Caco-2 (cell line): Measurements from ENCODE around the gene SMARCD2. TPM values are rescaled to one million over a fixed set of nuclear protein-coding genes. Genes with fewer than 3 reads are reported as not detected.
"Not testable (repeated sequence)": the region's sequence is repeated elsewhere in the genome, so short reads cannot be mapped to it uniquely, and the experiment has no call there.

ENCODE experiments used
- Bru-seq: library from RNA; stranded (reverse); fragments of 400-500 nt; gene quantifications from one replicate; lab custom pipeline; 2021; lab: Mats Ljungman, UMichigan
- BruChase-seq, 2 experiments: library from RNA; stranded (reverse); fragments of 400-500 nt; gene quantifications; one replicate each; lab custom pipeline; 2021; lab: Mats Ljungman, UMichigan
- BruUV-seq: library from RNA; stranded (reverse); fragments of 400-500 nt; replicated peaks from 2 replicates; lab custom pipeline; 2021; lab: Mats Ljungman, UMichigan
- CTCF ChIA-PET: fragments of 300-600 bp; sonication (Branson Sonifier 250); formaldehyde crosslinking; loops from one replicate; lab custom pipeline; 2022; ENCODE audit warnings: antibody characterized with exemption; lab: Charles Lee
- POLR2A ChIA-PET: fragments of 300-600 bp; sonication (Branson Sonifier 250); formaldehyde crosslinking; loops from one replicate; lab custom pipeline; 2022; ENCODE audit warnings: antibody characterized with exemption; lab: Charles Lee
- DNase-seq, 2 experiments: peaks; one replicate each; pipeline versions ENCODE4 v3.0.0 to v3.0.0-alpha.2; 2020 to 2022
- H3K27me3 ChIP-seq: replicated peaks from 2 replicates; pipeline ENCODE4 v1.6.0; 2011; ENCODE audit warnings: low read length; ENCODE audit not compliant: control insufficient read depth, insufficient read depth
- H3K36me3 ChIP-seq: 2 replicates; pipeline ENCODE4 v1.5.1; 2011; ENCODE audit warnings: low read length; ENCODE audit not compliant: control insufficient read depth, insufficient read depth
- H3K4me1 ChIP-seq: fragments of 250-450 bp; sonication (Bioruptor Pico); 2 replicates; pipeline ENCODE4 v1.5.1; 2020; ENCODE audit warnings: mild to moderate bottlenecking
- H3K4me3 ChIP-seq: 2 replicates; pipeline ENCODE4 v1.5.1; 2011; ENCODE audit warnings: low read depth, mild to moderate bottlenecking, control low read depth, low read length
- H3K9me3 ChIP-seq: fragments of 250-450 bp; sonication (Bioruptor Pico); 2 replicates; pipeline ENCODE4 v1.5.1; 2020; ENCODE audit warnings: mild to moderate bottlenecking, moderate library complexity
- H3K27ac Mint-ChIP-seq: one replicate; pipeline ENCODE4 v1.8.0; 2022; ENCODE audit warnings: mixed read lengths; ENCODE audit not compliant: unreplicated experiment
- H3K27me3 Mint-ChIP-seq: one replicate; pipeline ENCODE4 v1.8.0; 2022; ENCODE audit warnings: mixed read lengths; ENCODE audit not compliant: insufficient read depth, unreplicated experiment
- H3K36me3 Mint-ChIP-seq: one replicate; pipeline ENCODE4 v1.8.0; 2022; ENCODE audit warnings: mild to moderate bottlenecking, mixed read lengths; ENCODE audit not compliant: insufficient read depth, unreplicated experiment
- H3K4me1 Mint-ChIP-seq: one replicate; pipeline ENCODE4 v1.8.0; 2022; ENCODE audit warnings: low read depth, mixed read lengths; ENCODE audit not compliant: unreplicated experiment
- H3K4me3 Mint-ChIP-seq: one replicate; pipeline ENCODE4 v1.8.0; 2022; ENCODE audit warnings: mild to moderate bottlenecking, moderate library complexity, mixed read lengths; ENCODE audit not compliant: unreplicated experiment
- H3K9me3 Mint-ChIP-seq: one replicate; pipeline ENCODE4 v1.8.0; 2022; ENCODE audit warnings: mixed read lengths; ENCODE audit not compliant: unreplicated experiment
- intact Hi-C: fragments of 100-400 bp; cut with micrococcal nuclease; formaldehyde crosslinking; loops from one replicate; pipeline ENCODE4 v1.10.0; 2022; ENCODE audit not compliant: unreplicated experiment
- long read RNA-seq: library from polyadenylated mRNA; stranded (forward); transcript quantifications from one replicate; pipeline ENCODE4 v2.0.0, GENCODE V29; 2022
- total RNA-seq: library from RNA; stranded (reverse); gene quantifications from 2 replicates; pipeline ENCODE4 v1.2.3, GENCODE V29; 2022
- TF ChIP-seq, protein P1 (sequence below), 2 experiments: fragments of 200-600 bp in 1 of 2; IDR thresholded peaks; 1 replicate in 1 of 2; 2 replicates in 1 of 2; pipeline versions ENCODE4 v1.5.1 to v1.8.0; 2011 to 2022; ENCODE audit warnings: antibody characterized with exemption in 1 of 2, control low read depth in 1 of 2, inconsistent platforms in 1 of 2, low read depth in 1 of 2, low read length in 1 of 2, mild to moderate bottlenecking in 1 of 2, moderate library complexity in 1 of 2; ENCODE audit not compliant: insufficient read depth in 1 of 2, severe bottlenecking in 1 of 2, unreplicated experiment in 1 of 2

The SMARCD2 gene
- 134 TPM in 2 replicates for total RNA-seq
- percentile 75 among the genes with signal in this experiment for Bru-seq, nascent RNA
- percentile 83 among the genes with signal in this experiment for BruChase-seq, experiment 1, labeled RNA remaining after a 2-hour chase
- percentile 93 among the genes with signal in this experiment for BruChase-seq, experiment 2, labeled RNA remaining after a 6-hour chase
- long read RNA-seq, transcript SMARCD2-203 (13 exons, 2,716 nt) = major isoform, 102 of 145 reads
- long read RNA-seq, partial matches to known transcripts = 29 of 145 reads
- long read RNA-seq, other reads (novel, unspliced or antisense) = 10 of 145 reads

DNA sequence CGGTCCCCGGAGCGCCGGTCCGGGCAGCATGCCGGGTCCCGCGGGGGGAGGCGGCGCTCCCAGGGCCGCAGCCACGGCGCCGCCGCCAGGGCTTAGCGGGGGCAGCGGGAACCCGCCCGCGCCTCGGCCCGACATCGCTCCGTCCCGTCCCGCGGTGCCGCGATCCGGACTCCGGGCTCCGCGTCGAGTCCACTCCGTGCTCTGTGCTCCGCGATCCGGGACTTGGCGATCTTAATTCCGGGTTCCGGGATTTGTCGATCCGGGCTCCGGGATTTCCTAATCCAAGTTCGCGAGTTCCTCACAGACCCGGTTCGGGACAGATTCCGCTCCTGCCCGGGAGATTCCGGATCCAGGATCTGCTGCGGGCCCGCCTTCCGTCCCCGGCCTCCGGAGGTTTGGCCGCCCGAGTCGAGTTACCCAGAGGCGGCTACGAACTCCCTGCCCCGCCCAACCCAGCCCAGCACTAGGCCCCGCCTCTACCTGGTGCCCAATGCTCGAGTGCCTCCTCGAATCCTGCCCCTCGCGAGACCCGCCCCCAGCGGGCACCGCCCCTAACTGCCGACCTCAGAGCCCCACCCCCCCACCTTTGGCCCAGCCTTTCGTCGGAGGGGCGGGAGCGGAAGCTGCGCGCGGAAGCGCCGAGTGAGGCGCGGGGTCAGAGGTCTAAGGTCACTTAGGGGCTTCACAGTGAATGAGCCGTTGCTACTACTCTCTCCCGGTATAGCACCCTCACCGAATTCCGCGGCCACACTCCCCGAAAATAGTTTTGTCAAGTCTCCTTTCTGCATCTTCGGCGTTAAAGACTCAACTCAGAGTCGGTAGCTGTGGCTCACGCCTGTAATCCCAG, at the start of gene SMARCD2:
Gene SMARCD2, minus strand, starts transcription at position 146 of the 847 bp plus-strand sequence. Its CDS starts 11 bp downstream, at position 135.
- no peaks in the 10 kb centered on the region for H3K9me3 Mint-ChIP-seq
- DNase-seq = peak; percentile 99
- Histone ChIP-seq H3K27me3 (no peaks in the 10 kb centered on the region), H3K4me3 (peak within 1 kb of the TSS; percentile 95), H3K4me1 (peaks cover 15% of the 10 kb centered on the region), H3K36me3 (peaks cover 5% of the 10 kb centered on the region), H3K9me3 (no peaks in the 10 kb centered on the region)
- H3K27ac Mint-ChIP-seq = peak within 1 kb of the TSS; percentile 87
- peaks cover 32% of the 10 kb centered on the region for H3K36me3 Mint-ChIP-seq
- H3K27me3 Mint-ChIP-seq = no peaks in the 10 kb centered on the region
- peak within 1 kb of the TSS; percentile 99 for H3K4me3 Mint-ChIP-seq
- BruUV-seq = TSS peak; percentile 31
- POLR2A ChIA-PET = interaction anchor here (0.7 to 1.5 kb wide), 3 partner anchors 16 to 101 kb away, joined by 3 to 18 read pairs (median 3); partner anchors contain the start of genes CCDC47 and DDX42
- CTCF ChIA-PET = interaction anchor here (0.8 to 1.0 kb wide), 2 partner anchors 8 to 50 kb away, joined by 3 read pairs; no protein-coding TSS in a partner anchor
- H3K4me1 Mint-ChIP-seq = peaks cover 28% of the 10 kb centered on the region
- intact Hi-C loops = loop anchor here (1.0 to 10.0 kb wide), 3 partner anchors 15 to 218 kb away; partner anchors contain the start of genes DDX42, FTSJ3, MAP3K3 and PSMC5
- TF ChIP-seq, protein P1, sequence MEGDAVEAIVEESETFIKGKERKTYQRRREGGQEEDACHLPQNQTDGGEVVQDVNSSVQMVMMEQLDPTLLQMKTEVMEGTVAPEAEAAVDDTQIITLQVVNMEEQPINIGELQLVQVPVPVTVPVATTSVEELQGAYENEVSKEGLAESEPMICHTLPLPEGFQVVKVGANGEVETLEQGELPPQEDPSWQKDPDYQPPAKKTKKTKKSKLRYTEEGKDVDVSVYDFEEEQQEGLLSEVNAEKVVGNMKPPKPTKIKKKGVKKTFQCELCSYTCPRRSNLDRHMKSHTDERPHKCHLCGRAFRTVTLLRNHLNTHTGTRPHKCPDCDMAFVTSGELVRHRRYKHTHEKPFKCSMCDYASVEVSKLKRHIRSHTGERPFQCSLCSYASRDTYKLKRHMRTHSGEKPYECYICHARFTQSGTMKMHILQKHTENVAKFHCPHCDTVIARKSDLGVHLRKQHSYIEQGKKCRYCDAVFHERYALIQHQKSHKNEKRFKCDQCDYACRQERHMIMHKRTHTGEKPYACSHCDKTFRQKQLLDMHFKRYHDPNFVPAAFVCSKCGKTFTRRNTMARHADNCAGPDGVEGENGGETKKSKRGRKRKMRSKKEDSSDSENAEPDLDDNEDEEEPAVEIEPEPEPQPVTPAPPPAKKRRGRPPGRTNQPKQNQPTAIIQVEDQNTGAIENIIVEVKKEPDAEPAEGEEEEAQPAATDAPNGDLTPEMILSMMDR (IDR thresholded peaks at IDR 0.05; ENCODE audit: insufficient read depth in 1 of 2, low read depth in 1 of 2, low read length in 1 of 2, severe bottlenecking in 1 of 2, unreplicated experiment in 1 of 2) = no peak

DNA sequence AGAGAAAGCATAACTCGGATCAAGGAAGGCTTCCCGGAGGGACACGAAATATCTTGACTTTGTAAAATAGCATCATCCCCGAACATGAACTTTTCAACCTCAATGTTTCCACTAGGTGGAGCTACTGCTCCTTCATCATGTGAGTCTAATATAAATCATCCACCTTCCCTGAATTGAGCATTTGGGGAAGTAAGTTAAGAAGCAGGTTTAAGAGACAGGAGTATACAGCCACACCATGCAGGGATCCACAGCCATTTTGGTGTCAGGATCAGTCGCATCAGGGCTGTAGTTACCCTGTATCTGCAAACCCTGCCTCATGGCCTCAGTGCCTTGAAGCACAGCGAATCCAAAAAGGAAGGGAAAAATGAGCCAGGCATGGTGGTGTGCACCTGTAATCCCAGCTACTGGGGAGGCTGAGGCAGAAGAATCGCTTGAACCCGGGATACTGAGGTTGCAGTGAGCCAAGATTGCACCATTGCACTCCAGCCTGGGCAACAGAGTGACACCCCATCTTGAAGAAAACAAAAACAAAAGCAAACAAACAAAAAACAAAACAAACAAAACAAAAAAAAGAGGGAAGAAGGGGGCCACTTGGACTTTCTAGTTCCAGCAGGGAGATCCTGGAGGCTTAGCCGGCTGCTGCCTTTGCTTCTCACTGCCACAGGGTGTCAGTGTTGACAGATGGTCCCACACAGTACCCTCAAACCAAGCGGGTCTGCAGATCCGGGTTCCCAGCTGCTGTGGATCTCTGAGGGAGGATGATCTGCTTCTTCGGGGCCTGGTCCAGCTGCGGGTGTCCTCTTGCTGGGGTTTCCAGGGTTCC, 46.8 kb upstream of the SMARCD2 start:
- CTCF ChIA-PET = interaction anchor here (0.8 to 1.8 kb wide), 4 partner anchors 8 to 244 kb away, joined by 4 to 8 read pairs (median 6); partner anchors contain the start of gene CSHL1
- intact Hi-C loops, H3K4me3 ChIP-seq, H3K27me3 Mint-ChIP-seq, H3K4me3 Mint-ChIP-seq, H3K9me3 ChIP-seq, H3K27me3 ChIP-seq, H3K4me1 ChIP-seq, H3K27ac Mint-ChIP-seq, POLR2A ChIA-PET, H3K36me3 Mint-ChIP-seq, H3K9me3 Mint-ChIP-seq, H3K36me3 ChIP-seq, BruUV-seq: not testable (repeated sequence)
- TF ChIP-seq, protein P1 (IDR thresholded peaks at IDR 0.05; ENCODE audit: insufficient read depth in 1 of 2, low read depth in 1 of 2, low read length in 1 of 2, severe bottlenecking in 1 of 2, unreplicated experiment in 1 of 2) = peak; percentile 56 to 58
- peak; percentile 56 to 58 for DNase-seq
- peaks cover 13% of the 10 kb centered on the region for H3K4me1 Mint-ChIP-seq

DNA sequence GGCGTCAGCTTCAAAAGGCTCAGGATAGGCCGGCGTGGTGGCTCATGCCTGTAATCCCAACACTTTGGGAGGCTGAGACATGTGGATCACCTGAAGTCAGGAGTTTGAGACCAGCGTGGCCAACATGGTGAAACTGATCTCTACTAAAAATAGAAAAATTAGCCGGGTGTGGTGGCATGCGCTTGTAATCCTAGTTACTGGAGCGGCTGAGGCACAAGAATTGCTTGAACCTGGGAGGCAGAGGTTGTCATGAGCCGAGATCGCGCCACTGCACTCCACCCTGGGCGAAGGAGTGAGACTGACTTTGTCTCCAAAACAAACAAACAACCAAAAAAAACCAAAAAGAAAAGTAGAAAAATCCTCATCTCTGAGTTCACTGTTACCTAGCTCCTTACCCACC, 42.6 kb upstream of the SMARCD2 start:
- H3K9me3 Mint-ChIP-seq, H3K4me1 Mint-ChIP-seq, POLR2A ChIA-PET, H3K36me3 ChIP-seq, H3K27ac Mint-ChIP-seq, H3K27me3 ChIP-seq, BruUV-seq, H3K27me3 Mint-ChIP-seq, H3K4me3 Mint-ChIP-seq, CTCF ChIA-PET, DNase-seq, intact Hi-C loops, H3K36me3 Mint-ChIP-seq, H3K4me1 ChIP-seq, H3K9me3 ChIP-seq, H3K4me3 ChIP-seq: not testable (repeated sequence)

DNA sequence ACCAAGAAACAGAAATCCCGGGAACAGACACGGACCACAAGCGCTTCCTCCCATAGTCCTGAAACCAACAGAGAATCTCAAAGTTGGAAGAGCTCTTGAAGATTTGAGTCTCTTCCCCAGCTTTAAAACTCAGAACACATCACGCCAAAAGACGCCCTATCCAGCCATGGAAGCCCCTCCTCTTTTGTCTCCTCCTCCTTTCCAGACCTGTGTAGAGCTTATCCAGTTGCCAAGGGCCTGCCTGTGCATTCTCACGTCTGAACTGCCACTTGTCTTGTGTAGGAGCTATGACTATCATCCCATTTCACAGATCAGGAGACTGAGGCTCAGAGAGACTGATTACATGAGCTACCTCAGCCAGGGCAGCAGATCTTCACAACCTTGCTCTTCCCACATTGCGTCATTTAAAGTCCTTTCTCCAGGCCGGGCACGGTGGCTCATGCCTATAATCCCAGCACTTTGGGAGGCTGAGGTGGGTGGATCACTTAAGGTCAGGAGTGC, 40.2 kb upstream of the SMARCD2 start:
- H3K36me3 Mint-ChIP-seq, H3K27me3 Mint-ChIP-seq, H3K27me3 ChIP-seq, H3K4me3 Mint-ChIP-seq, H3K9me3 ChIP-seq, DNase-seq, H3K9me3 Mint-ChIP-seq, H3K4me3 ChIP-seq, H3K36me3 ChIP-seq, H3K4me1 ChIP-seq, H3K4me1 Mint-ChIP-seq, POLR2A ChIA-PET, BruUV-seq, intact Hi-C loops, H3K27ac Mint-ChIP-seq: not testable (repeated sequence)
- CTCF ChIA-PET = interaction anchor here (0.6 kb wide), 1 partner anchor 11 kb away, joined by 6 read pairs; no protein-coding TSS in a partner anchor
